M059J (cell line): Measurements from ENCODE around the gene RBBP5. TPM values are rescaled to one million over a fixed set of nuclear protein-coding genes. Genes with fewer than 3 reads are reported as not detected.
A peak's percentile ranks its signal among the peaks of the same experiment; 100 is the strongest.

Source experiments
- DNase-seq: peaks from one replicate; pipeline ENCODE4 v3.0.0-alpha.2; 2012; ENCODE audit warnings: low read depth
- total RNA-seq: library from RNA; depleted of rRNA; stranded (reverse); fragments of >200 nt; shearing (Covaris generic); gene quantifications from 2 replicates; pipeline ENCODE4 v1.2.3, GENCODE V29; 2014

The RBBP5 gene
- total RNA-seq, 1 experiment from 2014 or later, result 27.6 TPM

GRCh38 chr1:205074513-205074912 lies 47.3 kb downstream of the RBBP5 start:
- no peak for DNase-seq

DNA sequence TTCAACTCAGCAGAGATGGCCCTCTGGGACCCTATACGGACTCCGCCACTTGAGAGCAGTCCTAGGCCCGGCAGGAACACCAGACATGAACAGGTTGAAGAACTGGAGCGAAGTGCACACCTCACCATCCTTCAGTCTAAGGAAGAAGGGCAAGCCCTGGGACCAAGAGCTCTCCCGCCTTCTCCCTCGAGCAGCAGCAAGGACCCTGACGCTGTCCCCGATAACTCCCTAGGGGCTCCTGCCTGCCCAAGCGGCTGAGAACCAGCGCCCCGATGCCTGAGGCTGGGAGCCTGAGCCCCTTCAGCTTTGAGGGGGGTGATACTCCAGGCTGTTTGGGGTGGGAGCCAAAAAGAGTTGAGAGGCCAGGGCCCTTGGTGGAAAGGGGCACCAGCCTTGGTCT lies 47.7 kb downstream of the RBBP5 start:
- DNase-seq, result no peak

DNA sequence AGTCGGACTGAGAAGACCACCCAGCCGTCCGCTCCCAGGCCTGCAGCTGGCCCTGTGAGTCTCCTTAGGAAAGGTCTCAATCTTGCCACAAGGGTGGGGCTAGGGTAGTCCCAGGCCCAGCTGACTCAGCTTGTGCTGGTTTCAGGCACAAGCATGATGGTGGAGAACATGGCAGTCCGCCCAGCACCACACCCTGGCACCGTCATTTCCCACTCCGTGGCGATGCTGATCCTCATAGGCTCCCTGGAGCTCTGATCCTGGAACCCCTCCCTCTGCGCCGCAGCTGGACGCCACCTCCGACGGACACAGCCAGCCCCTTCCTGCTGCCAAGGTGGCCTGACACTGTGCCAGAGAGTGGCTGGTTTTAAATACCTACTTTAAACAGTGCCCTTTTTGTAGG lies 48.3 kb downstream of the RBBP5 start:
- DNase-seq, result peak; percentile 14

- no peak for DNase-seq
Measured at GRCh38 chr1:205072881-205073280, 48.9 kb downstream of the RBBP5 start.

- DNase-seq, result no peak
Measured at GRCh38 chr1:205072286-205072685, 49.5 kb downstream of the RBBP5 start.

DNA sequence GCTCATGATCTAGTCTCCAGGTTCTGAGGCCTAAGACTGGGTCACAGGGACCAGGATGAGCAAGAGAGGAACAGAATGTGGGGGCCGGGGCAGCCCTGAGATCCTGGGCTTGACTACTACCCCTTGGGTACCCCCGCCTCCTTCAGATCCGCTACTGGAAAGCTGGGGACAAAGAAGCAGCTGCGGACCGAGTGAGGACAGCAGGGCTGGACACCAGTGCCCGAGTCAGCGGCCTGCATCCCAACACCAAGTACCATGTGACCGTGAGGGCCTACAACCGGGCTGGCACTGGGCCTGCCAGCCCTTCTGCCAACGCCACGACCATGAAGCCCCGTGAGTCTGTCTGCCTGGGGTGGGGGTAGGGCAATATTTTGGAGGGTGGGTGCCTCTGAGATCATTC lies 50.0 kb downstream of the RBBP5 start:
- DNase-seq, result no peak

DNA sequence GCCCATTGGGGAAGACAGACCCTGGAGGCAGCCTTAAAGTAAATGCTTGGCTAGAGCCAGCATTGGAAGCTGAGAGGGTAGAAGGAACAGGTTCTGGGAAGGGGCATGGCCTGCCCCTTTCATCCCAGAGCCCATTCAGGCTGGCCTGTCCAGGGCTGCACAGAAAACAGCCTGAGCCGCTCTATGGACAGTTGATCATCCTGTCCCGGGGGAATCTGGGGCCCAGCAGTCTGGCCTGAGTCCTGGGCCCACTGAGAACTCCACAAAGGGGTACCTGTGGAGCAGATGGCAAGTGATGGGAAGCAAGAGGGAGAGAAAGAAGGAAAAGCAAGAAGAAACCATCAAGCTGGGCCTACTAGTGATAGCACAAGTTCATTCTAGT lies 50.8 kb downstream of the RBBP5 start:
- no peak for DNase-seq

GRCh38 chr1:205069371-205070125 lies 52.2 kb downstream of the RBBP5 start:
- DNase-seq, result no peak

GRCh38 chr1:205068457-205069040 lies 53.2 kb downstream of the RBBP5 start:
- DNase-seq, result no peak

- no peak for DNase-seq
Measured at GRCh38 chr1:205068001-205068400, 53.8 kb downstream of the RBBP5 start.

DNA sequence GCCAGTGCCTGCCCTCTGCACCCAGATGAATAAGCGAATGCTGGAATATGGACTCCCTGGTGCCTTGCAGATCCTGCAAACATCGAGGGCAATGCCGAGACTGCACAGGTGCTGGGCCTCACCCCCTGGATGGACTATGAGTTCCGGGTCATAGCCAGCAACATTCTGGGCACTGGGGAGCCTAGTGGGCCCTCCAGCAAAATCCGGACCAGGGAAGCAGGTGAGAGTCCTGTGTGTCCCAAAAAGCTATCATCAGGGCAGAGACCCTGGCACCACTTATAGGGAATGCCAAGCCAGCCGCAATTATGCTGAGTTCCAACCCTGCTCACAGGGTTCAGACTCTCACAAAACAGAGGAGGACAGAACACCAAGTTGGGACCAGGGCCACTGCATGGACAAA lies 54.7 kb downstream of the RBBP5 start:
- DNase-seq, result no peak

GRCh38 chr1:205066141-205066818 lies 55.5 kb downstream of the RBBP5 start:
- peak; percentile 25 for DNase-seq

GRCh38 chr1:205065666-205066065 lies 56.1 kb downstream of the RBBP5 start:
- DNase-seq, result no peak

DNA sequence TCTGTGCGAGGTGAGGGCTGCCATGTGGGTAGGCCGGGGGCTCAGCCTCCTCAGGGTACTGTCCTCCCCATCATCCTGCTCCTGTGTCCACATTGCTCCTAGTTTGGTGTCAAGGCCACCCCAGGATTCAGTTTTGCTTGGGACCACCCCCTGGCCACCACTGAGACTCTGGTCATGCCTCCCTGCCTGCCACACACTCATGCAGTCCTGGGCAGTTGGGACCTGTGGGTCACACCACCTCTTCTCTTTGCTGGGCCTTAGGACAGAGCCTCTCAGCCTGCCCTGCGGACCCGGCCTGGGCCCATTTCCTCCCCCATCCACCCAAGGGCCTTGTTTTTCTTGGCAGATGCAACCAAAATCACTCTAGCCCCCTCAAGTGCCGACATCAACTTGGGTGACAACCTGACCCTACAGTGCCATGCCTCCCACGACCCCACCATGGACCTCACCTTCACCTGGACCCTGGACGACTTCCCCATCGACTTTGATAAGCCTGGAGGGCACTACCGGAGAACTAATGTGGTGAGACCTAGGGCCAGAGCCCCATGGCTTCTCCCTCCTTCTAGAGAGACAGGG lies 56.9 kb downstream of the RBBP5 start:
- DNase-seq, result no peak

DNA sequence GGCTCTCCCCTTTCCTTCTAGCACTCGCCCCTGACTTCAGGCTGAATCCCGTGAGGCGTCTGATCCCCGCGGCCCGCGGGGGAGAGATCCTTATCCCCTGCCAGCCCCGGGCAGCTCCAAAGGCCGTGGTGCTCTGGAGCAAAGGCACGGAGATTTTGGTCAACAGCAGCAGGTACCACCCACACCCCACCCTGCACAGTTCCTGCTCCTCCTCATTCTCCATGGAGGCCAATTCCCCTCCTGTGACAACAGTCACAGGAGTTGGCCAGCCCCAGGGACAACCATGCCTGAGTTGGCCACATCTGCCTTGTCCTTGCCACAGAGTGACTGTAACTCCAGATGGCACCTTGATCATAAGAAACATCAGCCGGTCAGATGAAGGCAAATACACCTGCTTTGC lies 57.5 kb downstream of the RBBP5 start:
- no peak for DNase-seq

DNA sequence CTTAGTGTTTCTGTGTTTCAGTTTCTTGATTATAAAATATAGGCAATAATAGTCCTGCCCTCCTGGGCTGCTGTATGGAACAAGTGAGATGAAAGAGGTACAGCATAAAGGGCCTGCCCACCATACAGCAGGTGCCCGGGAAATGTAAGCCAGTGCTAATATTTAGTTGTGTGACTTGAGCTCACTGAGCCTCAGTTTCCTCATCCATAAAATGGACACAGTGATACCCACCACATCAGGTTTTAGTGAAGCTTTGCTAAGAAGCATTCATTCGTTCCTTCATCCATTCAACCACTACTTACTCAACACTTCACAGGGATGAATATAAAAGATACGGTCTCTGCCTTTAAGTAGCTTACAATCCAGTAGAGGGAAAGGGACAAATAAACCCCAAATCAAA lies 58.9 kb downstream of the RBBP5 start:
- no peak for DNase-seq

GRCh38 chr1:205062319-205062718 lies 59.5 kb downstream of the RBBP5 start:
- no peak for DNase-seq

GRCh38 chr1:205061665-205062069 lies 60.1 kb downstream of the RBBP5 start:
- peak; percentile 69 for DNase-seq

- no peak for DNase-seq
Measured at GRCh38 chr1:205061227-205061626, 60.6 kb downstream of the RBBP5 start.

- no peak for DNase-seq
Measured at GRCh38 chr1:205060746-205061145, 61.0 kb downstream of the RBBP5 start.

GRCh38 chr1:205059660-205060059 lies 62.1 kb downstream of the RBBP5 start:
- DNase-seq, result no peak

GRCh38 chr1:205058853-205059252 lies 62.9 kb downstream of the RBBP5 start:
- no peak for DNase-seq
